GM21717 (cell line): ENCODE results near the gene ICA1.

Source experiments
- ATAC-seq: cut with Tn5 transposase; IDR thresholded peaks from one replicate; pipeline ENCODE4 v1.9.1; 2021; ENCODE audit warnings: mild to moderate bottlenecking, moderate library complexity; ENCODE audit not compliant: unreplicated experiment

The ICA1 gene

GRCh38 chr7:8165150-8165549 lies 96.8 kb downstream of the ICA1 start:
- ATAC-seq: no peak

- ATAC-seq: no peak
These were observed 99.8 kb downstream of the ICA1 start for GRCh38 chr7:8162181-8162580.

GRCh38 chr7:8161364-8161828 lies 100.6 kb downstream of the ICA1 start:
- no peak for ATAC-seq

GRCh38 chr7:8160779-8161345 lies 101.1 kb downstream of the ICA1 start:
- ATAC-seq: no peak

- no peak for ATAC-seq
These were observed 101.7 kb downstream of the ICA1 start for GRCh38 chr7:8160250-8160649.

- no peak for ATAC-seq
These were observed 102.4 kb downstream of the ICA1 start for GRCh38 chr7:8159595-8159994.

GRCh38 chr7:8157296-8157695 lies 104.7 kb downstream of the ICA1 start:
- no peak for ATAC-seq

GRCh38 chr7:8155836-8156235 lies 106.1 kb downstream of the ICA1 start:
- ATAC-seq: no peak

- ATAC-seq: no peak
These were observed 107.7 kb downstream of the ICA1 start for GRCh38 chr7:8154272-8154671.

GRCh38 chr7:8152489-8153192 lies 109.3 kb downstream of the ICA1 start:
- ATAC-seq: no peak

- ATAC-seq: no peak
These were observed 110.7 kb downstream of the ICA1 start for GRCh38 chr7:8151161-8151725.

- ATAC-seq: peak; percentile 68
These were observed 112.7 kb downstream of the ICA1 start for GRCh38 chr7:8149222-8149621.

- ATAC-seq: no peak
These were observed 114.1 kb downstream of the ICA1 start for GRCh38 chr7:8147760-8148463.

GRCh38 chr7:8146788-8147413 lies 115.1 kb downstream of the ICA1 start:
- no peak for ATAC-seq

GRCh38 chr7:8146106-8146787 lies 115.7 kb downstream of the ICA1 start:
- no peak for ATAC-seq

- no peak for ATAC-seq
These were observed 117.1 kb downstream of the ICA1 start for GRCh38 chr7:8144856-8145255.

- ATAC-seq: peak; percentile 75
These were observed 118.7 kb downstream of the ICA1 start for GRCh38 chr7:8143151-8143874.

- ATAC-seq: no peak
These were observed 119.5 kb downstream of the ICA1 start for GRCh38 chr7:8142477-8142876.

- ATAC-seq: no peak
These were observed 120.9 kb downstream of the ICA1 start for GRCh38 chr7:8141070-8141469.
